Fibroblast of the conjunctiva (primary cell): ENCODE measurements around the gene METRN.

ENCODE experiments used
- DNase-seq: peaks from one replicate; pipeline ENCODE4 v3.0.0-alpha.2; 2010; ENCODE audit warnings: low read depth

Gene METRN

GRCh38 chr16:677316-678190, 37.4 kb upstream of the METRN start:
- no peak for DNase-seq

GRCh38 chr16:678209-678857, 36.6 kb upstream of the METRN start:
- DNase-seq: no peak

GRCh38 chr16:678858-679813, 35.8 kb upstream of the METRN start:
- DNase-seq: no peak

GRCh38 chr16:679814-680624, 34.9 kb upstream of the METRN start, which contains the start of gene STUB1:
STUB1 (plus strand) TSS chr16:680410; CDS start chr16:680526, 116 bp downstream.
- peak; percentile 60 for DNase-seq

GRCh38 chr16:680625-680945, 34.3 kb upstream of the METRN start:
- DNase-seq: no peak

- DNase-seq: peak; percentile 31
Observed at GRCh38 chr16:680967-681745, 33.8 kb upstream of the METRN start.

GRCh38 chr16:681746-682427, 33.0 kb upstream of the METRN start:
- DNase-seq: no peak

GRCh38 chr16:682493-683395, 32.2 kb upstream of the METRN start:
- no peak for DNase-seq

GRCh38 chr16:683396-684070, 31.4 kb upstream of the METRN start:
- no peak for DNase-seq

GRCh38 chr16:684071-684794, 30.7 kb upstream of the METRN start, which contains the start of gene JMJD8:
JMJD8 (minus strand) TSS chr16:684334; CDS start chr16:684319, 15 bp downstream.
- DNase-seq: peak; percentile 90

GRCh38 chr16:684961-685696, 29.8 kb upstream of the METRN start:
- no peak for DNase-seq

- DNase-seq: no peak
Observed at GRCh38 chr16:685967-686366, 29.0 kb upstream of the METRN start.

- DNase-seq: no peak
Observed at GRCh38 chr16:686459-687260, 28.3 kb upstream of the METRN start.

GRCh38 chr16:687499-687898, 27.4 kb upstream of the METRN start:
- DNase-seq: no peak

GRCh38 chr16:689175-689897, 25.6 kb upstream of the METRN start:
- no peak for DNase-seq
